Suprapubic skin (tissue), 3 donors: ENCODE measurements around the gene CCDC184.
"Not testable (repeated sequence)": the region's sequence is repeated elsewhere in the genome, so short reads cannot be mapped to it uniquely, and the experiment has no call there.

ENCODE experiments used
- CTCF ChIP-seq, 2 donors: fragments of 200-600 bp in 1 of 2; fragments of 450-650 bp in 1 of 2; sonication (generic) in 1 of 2; IDR thresholded peaks; one replicate each; pipeline ENCODE4 v1.5.1; 2016 to 2019; ENCODE audit warnings: antibody characterized with exemption in 2 of 2, mild to moderate bottlenecking in 1 of 2, moderate library complexity in 1 of 2
- EP300 ChIP-seq: sonication (generic); formaldehyde crosslinking; IDR thresholded peaks from one replicate; pipeline ENCODE4 v1.6.1; 2017; ENCODE audit warnings: antibody characterized with exemption

GRCh38 chr12:48155786-48156185, 27.7 kb upstream of the CCDC184 start:
- TF ChIP-seq EP300; CTCF (IDR thresholded peaks at IDR 0.05): not testable (repeated sequence)
